ENCODE measurements around the gene SLC22A9. TPM values are rescaled to one million over a fixed set of nuclear protein-coding genes. Genes with fewer than 3 reads are reported as not detected.

The SLC22A9 gene
- not detected for total RNA-seq

DNA sequence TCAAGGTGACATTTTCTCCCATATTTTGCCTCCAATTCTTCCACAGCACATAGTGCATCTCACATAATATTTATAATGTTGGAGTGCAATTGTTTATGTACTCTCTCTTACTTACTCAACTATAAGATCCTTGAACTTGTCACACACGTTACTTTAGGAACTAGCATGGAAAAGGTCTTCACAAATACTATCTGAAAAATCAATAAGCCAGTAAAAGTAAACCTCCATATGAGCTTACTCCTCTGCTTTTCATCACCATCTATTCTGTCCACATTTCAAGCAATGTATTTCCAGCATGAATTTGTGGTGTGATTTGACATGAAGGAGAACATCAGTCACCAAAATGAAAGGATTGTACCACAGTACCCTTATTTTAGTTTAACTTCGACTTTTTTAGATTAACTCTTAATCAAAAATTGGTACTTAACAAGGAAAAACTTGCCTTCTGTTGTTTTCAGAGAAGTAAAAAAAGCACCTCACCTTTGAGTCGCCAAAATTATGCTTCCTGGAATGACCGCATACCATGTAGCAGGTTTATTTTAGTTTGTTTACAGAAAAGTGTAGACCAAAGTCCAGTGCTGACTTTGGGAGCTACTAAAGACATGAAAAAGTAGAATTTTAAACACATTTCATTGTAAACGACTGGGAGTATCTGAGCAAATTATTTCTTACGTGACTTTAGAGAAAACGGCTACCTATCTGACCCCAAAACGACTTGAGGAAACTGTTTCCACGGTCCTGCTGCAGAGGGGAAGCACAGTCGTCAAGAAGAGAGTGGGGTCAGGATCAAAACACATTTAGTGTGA, at the start of gene SLC22A9:
SLC22A9 (plus strand) TSS at position 621 of the 806 bp plus-strand sequence. CDS start 272 bp downstream, outside the sequence.

Other genes with a start within 250 kb of the SLC22A9 start
- 0.88 TPM for gene SLC22A24, start 225.6 kb upstream of the SLC22A9 start, total RNA-seq
- not detected for gene SLC22A25, start 126.2 kb upstream of the SLC22A9 start, total RNA-seq
- 2.0 TPM for gene PLAAT5, start 121.4 kb downstream of the SLC22A9 start, total RNA-seq
- 3.7 TPM for gene LGALS12, start 136.3 kb downstream of the SLC22A9 start, total RNA-seq
- gene PLAAT4, start 167.0 kb downstream of the SLC22A9 start, total RNA-seq, result 19.0 TPM
- gene PLAAT2, start 193.6 kb downstream of the SLC22A9 start, total RNA-seq, result not detected
- 16.2 TPM for gene PLAAT3, start 244.6 kb downstream of the SLC22A9 start, total RNA-seq

Measured in metanephros (tissue), 1 donor.